Body of pancreas (tissue), 4 donors: ENCODE measurements around the gene CTNS. TPM values are rescaled to one million over a fixed set of nuclear protein-coding genes. Genes with fewer than 3 reads are reported as not detected.
A peak's percentile ranks its signal among the peaks of the same experiment; 100 is the strongest.

Experiments used
- ATAC-seq: fragments of 150-250 bp; one replicate; pipeline ENCODE4 v1.9.1; 2016
- DNase-seq, 4 donors: peaks; one replicate each; pipeline ENCODE4 v3.0.0-alpha.2; 2019
- H3K27ac ChIP-seq, 4 donors: fragments of 200-600 bp; sonication (generic); 1 replicate in 3 of 4; 2 replicates in 1 of 4; pipeline versions ENCODE4 v1.5.1 to v1.6.1; 2016 to 2019; ENCODE audit warnings: mild to moderate bottlenecking in 1 of 4, mixed read lengths in 1 of 4, moderate library complexity in 1 of 4
- H3K27me3 ChIP-seq, 2 donors: fragments of 200-600 bp; sonication (generic); one replicate each; pipeline ENCODE4 v1.6.0; 2016; ENCODE audit warnings: mild to moderate bottlenecking in 1 of 2
- H3K36me3 ChIP-seq, 2 donors: fragments of 200-600 bp; sonication (generic); replicated peaks in 1 of 2; 2 replicates each; pipeline ENCODE4 v1.5.1; 2016; ENCODE audit warnings: low read depth in 2 of 2; ENCODE audit not compliant: insufficient read depth in 1 of 2
- H3K4me1 ChIP-seq: fragments of 200-600 bp; sonication (generic); one replicate; pipeline ENCODE4 v1.6.0; 2016
- H3K4me3 ChIP-seq, 2 donors: fragments of 200-600 bp; sonication (generic); 1 replicate in 1 of 2; 2 replicates in 1 of 2; pipeline ENCODE4 v1.5.1; 2016 to 2019
- H3K9me3 ChIP-seq, 3 donors: fragments of 200-600 bp; sonication (generic); 1 replicate in 2 of 3; 2 replicates in 1 of 3; pipeline ENCODE4 v1.5.1; 2016
- POLR2A ChIP-seq, 3 donors: fragments of 450-650 bp; IDR thresholded peaks; one replicate each; pipeline ENCODE4 v1.6.1; 2016; ENCODE audit warnings: antibody characterized with exemption in 3 of 3, mild to moderate bottlenecking in 2 of 3
- WGBS, 2 donors: methylation state at CpG; one replicate each; pipeline ENCODE4 v1.1.5; 2017; 5-methylcytosine and 5-hydroxymethylcytosine counted together
- intact Hi-C: fragments of 100-400 bp; cut with DNase I; formaldehyde crosslinking; loops from one replicate; pipeline ENCODE4 v1.15.1; 2023
- total RNA-seq, 2 donors: library from RNA; depleted of rRNA; stranded (reverse); fragments of >200 nt; gene quantifications; one replicate each; pipeline ENCODE4 v1.1.0, GENCODE V29; 2016
- TF ChIP-seq, protein P1 (sequence below), 7 experiments: fragments of 450-650 bp in 4 of 7; fragments of 200-600 bp in 3 of 7; sonication (generic) in 3 of 7; IDR thresholded peaks; one replicate each; pipeline ENCODE4 v1.5.1; 2016 to 2019; ENCODE audit warnings: antibody characterized with exemption in 7 of 7

CTNS gene
- total RNA-seq, 2 donors from 2014 or later, result 15.8 to 29.3 TPM

DNA sequence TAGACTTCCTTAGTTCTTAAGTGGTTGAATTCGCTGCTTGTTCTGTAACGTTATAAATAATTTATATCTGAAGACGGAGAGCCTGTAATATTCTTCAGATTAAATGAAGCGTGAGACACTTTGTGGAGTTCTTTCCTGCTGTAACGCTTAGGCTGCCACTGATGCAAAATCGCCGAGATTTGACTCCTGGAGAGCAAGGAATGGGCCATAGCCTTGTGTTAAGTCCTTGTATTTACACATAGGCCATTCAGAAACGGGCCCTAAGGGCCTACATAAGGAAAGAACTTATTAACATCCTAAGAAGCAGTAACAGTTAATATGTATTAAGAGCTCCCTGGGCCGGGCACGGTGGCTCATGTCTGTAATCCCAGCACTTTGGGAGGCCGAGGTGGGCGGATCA is 33.0 kb downstream of the CTNS start:
- peak overlapping the region; percentile 71 to 100 for H3K4me3 ChIP-seq
- H3K36me3 ChIP-seq, result no peaks in the 10 kb centered on the region
- no peak for TF ChIP-seq POLR2A (IDR thresholded peaks at IDR 0.05)
- TF ChIP-seq, protein P1, sequence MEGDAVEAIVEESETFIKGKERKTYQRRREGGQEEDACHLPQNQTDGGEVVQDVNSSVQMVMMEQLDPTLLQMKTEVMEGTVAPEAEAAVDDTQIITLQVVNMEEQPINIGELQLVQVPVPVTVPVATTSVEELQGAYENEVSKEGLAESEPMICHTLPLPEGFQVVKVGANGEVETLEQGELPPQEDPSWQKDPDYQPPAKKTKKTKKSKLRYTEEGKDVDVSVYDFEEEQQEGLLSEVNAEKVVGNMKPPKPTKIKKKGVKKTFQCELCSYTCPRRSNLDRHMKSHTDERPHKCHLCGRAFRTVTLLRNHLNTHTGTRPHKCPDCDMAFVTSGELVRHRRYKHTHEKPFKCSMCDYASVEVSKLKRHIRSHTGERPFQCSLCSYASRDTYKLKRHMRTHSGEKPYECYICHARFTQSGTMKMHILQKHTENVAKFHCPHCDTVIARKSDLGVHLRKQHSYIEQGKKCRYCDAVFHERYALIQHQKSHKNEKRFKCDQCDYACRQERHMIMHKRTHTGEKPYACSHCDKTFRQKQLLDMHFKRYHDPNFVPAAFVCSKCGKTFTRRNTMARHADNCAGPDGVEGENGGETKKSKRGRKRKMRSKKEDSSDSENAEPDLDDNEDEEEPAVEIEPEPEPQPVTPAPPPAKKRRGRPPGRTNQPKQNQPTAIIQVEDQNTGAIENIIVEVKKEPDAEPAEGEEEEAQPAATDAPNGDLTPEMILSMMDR (IDR thresholded peaks at IDR 0.05), result no peak
- no peaks in the 10 kb centered on the region for H3K27me3 ChIP-seq
- intact Hi-C loops, result no loop called here
- H3K4me1 ChIP-seq, result peaks cover 42% of the 10 kb centered on the region
- no peaks in the 10 kb centered on the region for H3K9me3 ChIP-seq
- H3K27ac ChIP-seq, result peak overlapping the region in 1 of 4 donors; percentile 96
- WGBS, 2 donors, result 37 to 40% methylated on average over 12 of the region's 12 CpGs
- DNase-seq (no peak), ATAC-seq (no peak)

DNA sequence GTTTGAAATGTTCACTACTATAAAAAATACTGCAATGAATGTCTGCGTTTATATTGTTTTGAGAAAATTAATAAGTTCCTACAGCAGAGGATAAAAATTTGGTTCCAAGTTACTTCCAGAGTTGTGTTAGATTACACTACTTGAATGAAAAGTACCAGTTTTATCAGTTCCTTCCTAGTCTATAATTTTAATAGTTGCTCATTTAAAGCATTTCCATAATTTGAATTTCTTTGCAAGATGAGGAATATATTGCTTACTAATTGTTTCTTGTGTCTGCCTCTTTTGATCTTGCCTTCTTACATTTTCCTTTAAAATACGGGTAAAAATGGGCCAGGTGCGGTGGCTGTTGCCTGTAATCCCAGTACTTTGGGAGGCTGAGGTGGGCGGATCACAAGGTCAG is 36.0 kb downstream of the CTNS start:
- intact Hi-C loops, result no loop called here
- no peaks in the 10 kb centered on the region for H3K27me3 ChIP-seq
- H3K36me3 ChIP-seq, result no peaks in the 10 kb centered on the region
- H3K4me1 ChIP-seq, result peaks cover 15% of the 10 kb centered on the region
- ATAC-seq, result no peak
- no peaks in the 10 kb centered on the region for H3K9me3 ChIP-seq
- no peak overlapping the region for H3K4me3 ChIP-seq
- no peak for DNase-seq
- 94 to 95% methylated on average over 4 of the region's 4 CpGs for WGBS, 2 donors
- no peak overlapping the region for H3K27ac ChIP-seq
- TF ChIP-seq, protein P1 (IDR thresholded peaks at IDR 0.05), result no peak
- no peak for TF ChIP-seq POLR2A (IDR thresholded peaks at IDR 0.05)

DNA sequence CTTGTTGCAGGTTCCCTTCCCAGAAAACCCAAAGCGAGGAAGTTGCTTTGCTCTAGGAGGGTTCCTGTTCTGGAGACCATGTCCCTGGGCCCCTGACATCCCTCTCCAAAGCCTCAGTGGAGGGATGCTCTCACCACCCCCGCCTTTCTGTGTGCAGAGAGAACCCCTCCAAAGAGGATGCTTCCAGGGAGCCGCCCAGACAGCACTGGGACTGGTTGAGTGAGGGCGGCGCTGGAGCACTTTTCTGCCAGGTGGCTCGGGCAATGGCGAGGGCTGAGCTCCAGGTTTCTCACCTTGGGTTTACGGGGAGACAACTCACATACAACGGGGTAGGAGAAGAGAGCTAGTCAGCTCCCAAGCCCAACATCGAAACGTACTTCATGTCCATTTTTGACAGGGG is 39.3 kb downstream of the CTNS start:
- Histone ChIP-seq H3K9me3 (no peaks in the 10 kb centered on the region), H3K27ac (no peak overlapping the region), H3K27me3 (no peaks in the 10 kb centered on the region), H3K4me3 (no peak overlapping the region), H3K36me3 (no peaks in the 10 kb centered on the region), H3K4me1 (no peaks in the 10 kb centered on the region)
- intact Hi-C loops, result no loop called here
- no peak for DNase-seq
- TF ChIP-seq, protein P1 (IDR thresholded peaks at IDR 0.05), result no peak
- no peak for TF ChIP-seq POLR2A (IDR thresholded peaks at IDR 0.05)
- 53 to 58% methylated on average over 11 of the region's 11 CpGs for WGBS, 2 donors
- no peak for ATAC-seq

DNA sequence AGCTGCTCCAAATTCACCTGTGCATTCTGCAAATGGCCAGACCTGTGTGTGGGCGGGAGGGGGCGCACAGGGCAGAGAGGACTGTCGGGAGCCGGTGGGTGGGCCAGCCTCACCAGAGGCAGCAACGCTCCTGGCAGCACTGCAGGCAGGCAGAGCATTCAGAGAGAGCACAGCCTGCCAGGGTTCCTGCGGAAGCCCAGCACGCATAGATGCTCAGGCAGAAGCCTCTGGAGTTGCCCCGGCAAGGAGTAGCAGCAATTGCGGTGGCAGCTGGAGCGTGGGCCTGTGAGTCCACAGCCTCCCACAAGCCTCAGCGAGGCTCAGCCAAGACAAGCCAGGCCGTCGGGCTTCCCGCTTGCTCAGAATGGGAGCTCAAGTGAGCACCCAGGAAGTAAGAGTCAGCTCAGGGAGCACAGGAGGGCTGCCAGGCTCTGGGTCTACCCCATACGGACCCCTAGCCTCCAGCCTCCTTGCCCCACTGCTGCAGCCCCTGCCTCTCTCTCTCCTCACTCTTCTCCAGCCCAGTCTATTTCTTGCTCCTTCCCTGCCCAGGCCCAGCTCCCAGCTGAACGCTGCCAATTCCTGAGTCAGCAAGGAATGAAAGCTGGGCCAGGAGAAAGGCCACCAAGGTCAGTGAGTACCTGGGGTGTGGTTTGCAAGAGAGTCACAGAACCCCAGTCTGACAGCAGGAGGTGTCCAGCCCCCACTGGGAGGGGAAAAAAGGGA is 41.7 kb downstream of the CTNS start:
- TF ChIP-seq POLR2A (IDR thresholded peaks at IDR 0.05), result no peak
- TF ChIP-seq, protein P1 (IDR thresholded peaks at IDR 0.05), result no peak
- Histone ChIP-seq H3K9me3 (no peaks in the 10 kb centered on the region), H3K4me3 (no peak overlapping the region), H3K27me3 (no peaks in the 10 kb centered on the region), H3K27ac (no peak overlapping the region), H3K36me3 (no peaks in the 10 kb centered on the region), H3K4me1 (no peaks in the 10 kb centered on the region)
- 58% methylated on average over 8 to 10 of the region's 16 CpGs for WGBS, 2 donors
- ATAC-seq, result no peak
- DNase-seq, result no peak
- intact Hi-C loops, result no loop called here
